GM21528 (cell line): Measurements from ENCODE around the gene MUC12.

Source experiments
- ATAC-seq: cut with Tn5 transposase; IDR thresholded peaks from one replicate; pipeline ENCODE4 v1.9.1; 2021; ENCODE audit warnings: mild to moderate bottlenecking, moderate library complexity; ENCODE audit not compliant: unreplicated experiment, low FRiP score

Gene MUC12

GRCh38 chr7:100951888-100952560, 17.3 kb upstream of the MUC12 start:
- ATAC-seq = no peak

DNA sequence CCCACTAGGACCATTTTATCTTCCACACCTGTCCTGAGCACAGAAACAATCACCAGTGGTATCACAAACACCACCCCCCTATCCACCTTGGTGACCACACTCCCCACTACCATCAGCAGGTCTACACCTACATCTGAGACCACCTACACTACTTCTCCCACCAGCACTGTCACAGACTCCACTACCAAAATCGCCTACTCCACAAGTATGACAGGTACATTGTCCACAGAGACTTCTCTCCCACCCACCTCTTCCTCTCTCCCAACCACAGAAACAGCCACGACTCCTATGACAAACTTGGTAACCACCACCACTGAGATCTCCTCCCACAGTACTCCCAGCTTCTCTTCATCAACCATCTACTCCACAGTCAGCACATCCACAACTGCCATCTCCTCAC, 16.7 kb upstream of the MUC12 start:
- ATAC-seq = no peak

DNA sequence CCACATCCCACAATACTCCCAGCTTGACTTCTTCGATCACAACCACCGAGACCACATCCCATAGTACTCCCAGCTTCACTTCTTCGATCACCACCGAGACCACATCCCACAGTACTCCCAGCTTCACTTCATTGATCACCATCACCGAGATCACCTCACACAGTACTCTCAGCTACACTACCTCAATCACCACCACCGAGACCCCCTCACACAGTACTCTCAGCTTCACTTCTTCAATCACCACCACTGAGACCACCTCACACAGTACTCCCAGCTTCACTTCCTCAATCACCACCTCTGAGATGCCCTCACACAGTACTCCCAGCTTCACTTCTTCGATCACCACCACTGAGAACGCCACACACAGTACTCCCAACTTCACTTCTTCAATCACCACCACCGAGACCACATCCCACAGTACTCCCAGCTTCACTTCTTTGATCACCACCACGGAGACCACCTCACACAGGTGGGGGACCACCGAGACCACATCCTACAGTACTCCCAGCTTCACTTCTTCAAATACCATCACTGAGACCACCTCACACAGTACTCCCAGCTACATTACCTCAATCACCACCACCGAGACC, 11.4 kb upstream of the MUC12 start:
- no peak for ATAC-seq

GRCh38 chr7:100959894-100960293, 9.5 kb upstream of the MUC12 start:
- ATAC-seq = no peak

- ATAC-seq = no peak
These were observed 6.8 kb upstream of the MUC12 start for GRCh38 chr7:100962537-100962936.

GRCh38 chr7:100963386-100963785, 6.0 kb upstream of the MUC12 start:
- no peak for ATAC-seq

- ATAC-seq = no peak
These were observed 5.5 kb upstream of the MUC12 start for GRCh38 chr7:100963874-100964273.

- no peak for ATAC-seq
These were observed 4.7 kb upstream of the MUC12 start for GRCh38 chr7:100964630-100965029.

DNA sequence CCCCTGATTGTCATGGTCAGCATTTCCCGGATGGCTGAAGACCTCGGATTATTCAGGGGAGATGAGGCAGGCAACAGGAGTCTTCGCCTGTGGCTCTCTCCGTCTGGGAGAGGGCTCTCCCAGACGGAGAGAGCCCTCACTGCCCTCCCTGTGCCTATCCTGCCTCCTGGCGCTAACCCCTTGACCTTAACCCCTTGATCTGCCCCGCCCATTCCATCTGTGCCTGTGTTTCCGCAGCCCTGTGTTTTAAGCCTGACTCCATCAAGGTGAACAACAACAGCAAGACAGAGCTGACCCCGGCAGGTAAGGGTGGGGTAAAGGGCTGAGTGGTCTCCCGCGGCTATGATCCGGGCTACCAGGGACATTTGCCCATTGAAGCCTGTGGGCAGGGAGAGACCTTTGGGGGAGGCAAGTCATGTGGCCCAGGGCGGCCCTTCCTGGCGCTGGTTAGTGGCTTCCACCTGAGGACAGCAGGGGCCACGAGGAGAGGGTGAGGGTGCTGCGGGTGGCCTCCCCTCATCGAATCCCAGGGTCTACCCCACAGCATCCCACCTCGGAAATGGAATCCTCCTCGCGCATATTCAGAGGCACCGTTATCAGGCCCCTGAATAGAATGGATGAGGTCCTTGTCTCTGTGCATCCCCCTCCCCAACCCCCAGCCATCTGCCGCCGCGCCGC, 4.2 kb upstream of the MUC12 start:
- ATAC-seq = no peak

DNA sequence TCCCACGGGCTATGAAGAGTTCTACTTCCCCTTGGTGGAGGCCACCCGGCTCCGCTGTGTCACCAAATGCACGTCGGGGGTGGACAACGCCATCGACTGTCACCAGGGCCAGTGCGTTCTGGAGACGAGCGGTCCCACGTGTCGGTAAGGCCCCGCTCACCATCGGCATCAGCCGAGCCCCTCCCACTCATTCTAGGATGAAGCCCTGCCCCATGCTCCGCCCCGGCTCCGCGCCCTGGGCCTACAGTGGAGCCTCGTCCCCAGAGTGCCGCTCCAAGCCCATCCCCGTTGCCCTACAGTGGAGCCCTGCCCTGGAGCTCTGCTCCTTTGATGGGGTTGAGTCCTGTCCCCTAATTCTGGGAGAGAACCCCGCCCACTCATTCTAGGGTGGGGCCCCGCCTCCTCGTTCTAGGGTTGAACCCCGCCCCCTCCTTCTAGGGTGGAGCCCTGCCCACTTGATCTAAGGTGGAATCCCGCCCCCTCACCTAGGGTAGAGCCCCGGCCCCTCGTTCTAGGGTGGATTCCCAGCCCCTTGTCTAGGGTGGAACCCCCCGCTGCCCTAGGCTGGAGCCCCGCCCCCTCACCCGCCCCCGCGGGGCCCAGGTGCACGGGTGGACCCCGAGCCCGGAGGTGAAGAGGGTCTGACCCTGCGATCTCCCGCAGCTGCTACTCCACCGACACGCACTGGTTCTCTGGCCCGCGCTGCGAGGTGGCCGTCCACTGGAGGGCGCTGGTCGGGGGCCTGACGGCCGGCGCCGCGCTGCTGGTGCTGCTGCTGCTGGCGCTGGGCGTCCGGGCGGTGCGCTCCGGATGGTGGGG, 3.4 kb upstream of the MUC12 start:
- no peak for ATAC-seq

GRCh38 chr7:100966542-100967291, 2.6 kb upstream of the MUC12 start:
- no peak for ATAC-seq

- no peak for ATAC-seq
These were observed 2.0 kb upstream of the MUC12 start for GRCh38 chr7:100967292-100967863.

GRCh38 chr7:100968031-100968430, 1.3 kb upstream of the MUC12 start:
- no peak for ATAC-seq

GRCh38 chr7:100968650-100969049, 715 bp upstream of the MUC12 start:
- ATAC-seq = no peak

- no peak for ATAC-seq
These were observed 2.0 kb downstream of the MUC12 start for GRCh38 chr7:100971111-100972001.

- ATAC-seq = no peak
These were observed 2.6 kb downstream of the MUC12 start for GRCh38 chr7:100972002-100972347.

DNA sequence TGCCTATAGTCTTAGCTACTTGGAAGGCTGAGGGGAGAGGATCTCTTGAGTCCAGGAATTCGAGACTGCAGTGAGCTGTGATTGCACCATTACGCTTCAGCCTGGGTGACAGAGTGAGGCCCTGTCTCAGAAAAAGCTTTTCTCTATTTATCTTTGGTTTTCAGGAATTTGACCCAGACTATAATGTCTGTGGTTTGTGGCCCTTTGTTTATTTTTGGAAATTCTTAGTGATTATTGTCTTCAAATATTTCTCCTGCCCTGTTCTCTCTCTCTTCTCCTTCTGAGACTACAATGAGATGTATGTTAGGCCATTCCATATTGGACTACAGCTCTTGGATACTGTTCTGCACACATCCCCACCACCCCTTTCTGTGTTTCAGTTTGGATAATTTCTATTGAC, 4.7 kb downstream of the MUC12 start:
- ATAC-seq = no peak

GRCh38 chr7:100975371-100975821, 6.0 kb downstream of the MUC12 start:
- no peak for ATAC-seq

DNA sequence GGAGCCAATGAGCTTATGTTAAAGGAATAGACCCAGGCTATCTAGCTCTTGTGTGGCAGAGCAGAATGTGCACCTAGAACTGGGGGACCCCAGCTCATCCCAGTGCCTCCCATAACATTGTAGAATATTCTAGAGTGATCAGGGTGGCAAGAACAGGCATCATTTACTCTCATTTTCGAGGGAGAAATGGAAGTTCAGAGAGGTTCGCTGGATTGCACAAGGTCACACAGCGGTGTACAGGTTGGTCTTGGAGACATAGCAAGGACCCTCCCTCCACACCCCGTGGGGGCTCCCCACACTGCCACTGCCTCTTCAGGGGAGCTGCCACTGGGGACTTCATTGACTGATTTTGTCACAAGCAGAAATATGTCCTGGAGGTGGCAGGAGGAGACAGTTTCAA, 8.9 kb downstream of the MUC12 start:
- no peak for ATAC-seq
